Muscle of leg (tissue), 16 donors: Measurements from ENCODE around the gene FKBP2. TPM values are rescaled to one million over a fixed set of nuclear protein-coding genes. Genes with fewer than 3 reads are reported as not detected.

ENCODE experiments used
- DNase-seq: peaks from one replicate; pipeline ENCODE4 v3.0.0; 2013
- H3K27ac ChIP-seq: one replicate; pipeline ENCODE4 v1.5.1; 2013; ENCODE audit warnings: mild to moderate bottlenecking, low read length, control low read depth
- H3K27me3 ChIP-seq: one replicate; pipeline ENCODE4 v1.6.1; 2013; ENCODE audit warnings: low read length; ENCODE audit not compliant: control insufficient read depth, insufficient read depth
- H3K36me3 ChIP-seq: one replicate; pipeline ENCODE4 v1.6.1; 2013; ENCODE audit warnings: low read length; ENCODE audit not compliant: control insufficient read depth, insufficient read depth
- H3K4me1 ChIP-seq: one replicate; pipeline ENCODE4 v1.6.1; 2013; ENCODE audit warnings: low read length; ENCODE audit not compliant: control insufficient read depth, insufficient read depth
- H3K4me3 ChIP-seq: one replicate; pipeline ENCODE4 v1.5.1; 2013; ENCODE audit warnings: low read length, control low read depth
- H3K9me3 ChIP-seq: replicated peaks from 2 replicates; pipeline ENCODE4 v1.6.1; 2013; ENCODE audit warnings: low read depth, low read length; ENCODE audit not compliant: control insufficient read depth
- WGBS: methylation state at CpG from one replicate; pipeline ENCODE4 v1.1.5; 2013; ENCODE audit warnings: missing lambda C conversion rate; ENCODE audit not compliant: insufficient coverage; 5-methylcytosine and 5-hydroxymethylcytosine counted together
- long read RNA-seq, 11 donors: transcript quantifications; one replicate each; lab custom pipeline, GENCODE V29; 2026
- polyA plus RNA-seq, 8 donors: library from polyadenylated mRNA; unstranded; fragments of 120-200 nt; gene quantifications; one replicate each; pipeline versions ENCODE4 v1.2.1 to v1.2.3, GENCODE V29; 2013; ENCODE audit warnings: inconsistent platforms in 1 of 8, low replicate concordance in 1 of 8; ENCODE audit not compliant: insufficient read length in 8 of 8, insufficient read depth in 1 of 8
- total RNA-seq: library from RNA; stranded (reverse); fragments of 120-200 nt; gene quantifications from one replicate; pipeline ENCODE4 v1.2.4, GENCODE V29; 2013

FKBP2 gene
- total RNA-seq (40.4 TPM), polyA plus RNA-seq (10 to 100 TPM; 40.6 to 60.6 (median 53.9) TPM)
- long read RNA-seq, donor 1, transcript FKBP2-202 (6 exons, 1,002 nt): minor isoform, 5 of 20 reads
- long read RNA-seq, donor 1, transcript FKBP2-201 (6 exons, 657 nt): major isoform, 12 of 20 reads
- long read RNA-seq, donor 1, partial matches to known transcripts: 0 of 20 reads
- long read RNA-seq, donor 1, other reads (novel, unspliced or antisense): 0 of 20 reads
- long read RNA-seq, donor 2, partial matches to known transcripts: 0 of 4 reads
- long read RNA-seq, donor 2, other reads (novel, unspliced or antisense): 0 of 4 reads
- long read RNA-seq, donor 3, transcript FKBP2-201 (6 exons, 657 nt): major isoform, 17 of 36 reads
- long read RNA-seq, donor 3, transcript FKBP2-202 (6 exons, 1,002 nt): minor isoform, 11 of 36 reads
- long read RNA-seq, donor 3, partial matches to known transcripts: 5 of 36 reads
- long read RNA-seq, donor 3, other reads (novel, unspliced or antisense): 0 of 36 reads
- long read RNA-seq, donor 4, transcript FKBP2-201 (6 exons, 657 nt): major isoform, 19 of 30 reads
- long read RNA-seq, donor 4, partial matches to known transcripts: 7 of 30 reads
- long read RNA-seq, donor 4, other reads (novel, unspliced or antisense): 0 of 30 reads
- long read RNA-seq, donor 5, transcript FKBP2-202 (6 exons, 1,002 nt): minor isoform, 13 of 859 reads
- long read RNA-seq, donor 5, transcript FKBP2-201 (6 exons, 657 nt): major isoform, 43 of 859 reads
- long read RNA-seq, donor 5, partial matches to known transcripts: 47 of 859 reads
- long read RNA-seq, donor 5, other reads (novel, unspliced or antisense): 753 of 859 reads
- long read RNA-seq, donor 6, transcript FKBP2-201 (6 exons, 657 nt): major isoform, 29 of 65 reads
- long read RNA-seq, donor 6, transcript FKBP2-202 (6 exons, 1,002 nt): minor isoform, 12 of 65 reads
- long read RNA-seq, donor 6, partial matches to known transcripts: 20 of 65 reads
- long read RNA-seq, donor 6, other reads (novel, unspliced or antisense): 0 of 65 reads
- long read RNA-seq, donor 7, transcript FKBP2-201 (6 exons, 657 nt): major isoform, 33 of 74 reads
- long read RNA-seq, donor 7, partial matches to known transcripts: 38 of 74 reads
- long read RNA-seq, donor 7, other reads (novel, unspliced or antisense): 0 of 74 reads
- long read RNA-seq, donor 8, transcript FKBP2-201 (6 exons, 657 nt): major isoform, 16 of 18 reads
- long read RNA-seq, donor 8, partial matches to known transcripts: 0 of 18 reads
- long read RNA-seq, donor 8, other reads (novel, unspliced or antisense): 0 of 18 reads
- long read RNA-seq, donor 9, transcript FKBP2-201 (6 exons, 657 nt): major isoform, 19 of 40 reads
- long read RNA-seq, donor 9, transcript FKBP2-202 (6 exons, 1,002 nt): minor isoform, 11 of 40 reads
- long read RNA-seq, donor 9, partial matches to known transcripts: 9 of 40 reads
- long read RNA-seq, donor 9, other reads (novel, unspliced or antisense): 0 of 40 reads
- long read RNA-seq, donor 10, transcript FKBP2-202 (6 exons, 1,002 nt): minor isoform, 5 of 56 reads
- long read RNA-seq, donor 10, transcript FKBP2-201 (6 exons, 657 nt): major isoform, 33 of 56 reads
- long read RNA-seq, donor 10, partial matches to known transcripts: 15 of 56 reads
- long read RNA-seq, donor 10, other reads (novel, unspliced or antisense): 0 of 56 reads
- long read RNA-seq, donor 11, transcript FKBP2-202 (6 exons, 1,002 nt): minor isoform, 8 of 63 reads
- long read RNA-seq, donor 11, transcript FKBP2-201 (6 exons, 657 nt): major isoform, 26 of 63 reads
- long read RNA-seq, donor 11, partial matches to known transcripts: 28 of 63 reads
- long read RNA-seq, donor 11, other reads (novel, unspliced or antisense): 0 of 63 reads

GRCh38 chr11:64240435-64241240 is at the start of gene FKBP2:
TSS of gene FKBP2 (plus strand) at chr11:64241095. CDS start at chr11:64242388, 1,293 bp downstream.
- peak within 1 kb of the TSS; percentile 100 for H3K27ac ChIP-seq
- peaks cover 53% of the 10 kb centered on the region for H3K36me3 ChIP-seq
- no peaks in the 10 kb centered on the region for H3K27me3 ChIP-seq
- H3K9me3 ChIP-seq: no peaks in the 10 kb centered on the region
- DNase-seq: peak; percentile 99
- WGBS: under 1% methylated on average over 55 of the region's 58 CpGs
- H3K4me3 ChIP-seq: peak within 1 kb of the TSS; percentile 86
- peaks cover 64% of the 10 kb centered on the region for H3K4me1 ChIP-seq

- H3K9me3 ChIP-seq: no peaks in the 10 kb centered on the region
Measured at GRCh38 chr11:64192434-64192833, 48.5 kb upstream of the FKBP2 start.

GRCh38 chr11:64196626-64197025 is 44.3 kb upstream of the FKBP2 start:
- no peaks in the 10 kb centered on the region for H3K27me3 ChIP-seq
- H3K36me3 ChIP-seq: peaks cover 66% of the 10 kb centered on the region
- no peaks in the 10 kb centered on the region for H3K9me3 ChIP-seq
- WGBS: 75% methylated on average over 5 of the region's 9 CpGs
- no peaks in the 10 kb centered on the region for H3K4me1 ChIP-seq
- no peak overlapping the region for H3K27ac ChIP-seq
- H3K4me3 ChIP-seq: no peak overlapping the region
- DNase-seq: no peak

More at GRCh38 chr11:64192434-64192833, 48.5 kb upstream of the FKBP2 start:
- Histone ChIP-seq H3K36me3 (peaks cover 48% of the 10 kb centered on the region), H3K27ac (no peak overlapping the region), H3K4me3 (no peak overlapping the region), H3K27me3 (no peaks in the 10 kb centered on the region), H3K4me1 (peaks cover 2% of the 10 kb centered on the region)
- WGBS: 93% methylated on average over 3 of the region's 5 CpGs
- no peak for DNase-seq

GRCh38 chr11:64198511-64198910 is 42.4 kb upstream of the FKBP2 start:
- no peaks in the 10 kb centered on the region for H3K27me3 ChIP-seq

GRCh38 chr11:64201543-64201942 is 39.4 kb upstream of the FKBP2 start:
- 60% methylated on average over 1 of the region's 3 CpGs for WGBS
- H3K27ac ChIP-seq: no peak overlapping the region
- H3K4me3 ChIP-seq: no peak overlapping the region
- peaks cover 69% of the 10 kb centered on the region for H3K36me3 ChIP-seq
- H3K27me3 ChIP-seq: no peaks in the 10 kb centered on the region
- DNase-seq: no peak
- H3K4me1 ChIP-seq: peaks cover 23% of the 10 kb centered on the region
- H3K9me3 ChIP-seq: no peaks in the 10 kb centered on the region

More at GRCh38 chr11:64198511-64198910, 42.4 kb upstream of the FKBP2 start:
- Histone ChIP-seq H3K36me3 (peaks cover 70% of the 10 kb centered on the region), H3K4me3 (no peak overlapping the region), H3K27ac (no peak overlapping the region), H3K9me3 (no peaks in the 10 kb centered on the region), H3K4me1 (no peaks in the 10 kb centered on the region)
- WGBS: 100% methylated on average over 1 of the region's 2 CpGs
- no peak for DNase-seq

- no peaks in the 10 kb centered on the region for H3K9me3 ChIP-seq
- peaks cover 38% of the 10 kb centered on the region for H3K4me1 ChIP-seq
- no peak for DNase-seq
- H3K27me3 ChIP-seq: no peaks in the 10 kb centered on the region
- 88% methylated on average over 9 of the region's 9 CpGs for WGBS
- no peak overlapping the region for H3K4me3 ChIP-seq
- no peak overlapping the region for H3K27ac ChIP-seq
- H3K36me3 ChIP-seq: peaks cover 69% of the 10 kb centered on the region
Measured at GRCh38 chr11:64202992-64203391, 37.9 kb upstream of the FKBP2 start.

- WGBS: 90% methylated on average over 19 of the region's 27 CpGs
- no peak overlapping the region for H3K4me3 ChIP-seq
- no peaks in the 10 kb centered on the region for H3K9me3 ChIP-seq
- H3K27me3 ChIP-seq: no peaks in the 10 kb centered on the region
- H3K4me1 ChIP-seq: peaks cover 43% of the 10 kb centered on the region
- H3K27ac ChIP-seq: no peak overlapping the region
- H3K36me3 ChIP-seq: peaks cover 64% of the 10 kb centered on the region
- no peak for DNase-seq
Measured at GRCh38 chr11:64203421-64204079, 37.3 kb upstream of the FKBP2 start.

GRCh38 chr11:64204080-64204440 is 36.8 kb upstream of the FKBP2 start:
- WGBS: no CpG with 5 or more reads among the region's 16 CpGs
- peaks cover 48% of the 10 kb centered on the region for H3K4me1 ChIP-seq
- H3K9me3 ChIP-seq: no peaks in the 10 kb centered on the region
- peaks cover 61% of the 10 kb centered on the region for H3K36me3 ChIP-seq
- no peak overlapping the region for H3K4me3 ChIP-seq
- peak overlapping the region; percentile 38 for H3K27ac ChIP-seq
- DNase-seq: no peak
- H3K27me3 ChIP-seq: no peaks in the 10 kb centered on the region
